ENCODE measurements around the gene ZNF217. TPM values are rescaled to one million over a fixed set of nuclear protein-coding genes. Genes with fewer than 3 reads are reported as not detected.
"Not testable (repeated sequence)": the region's sequence is repeated elsewhere in the genome, so short reads cannot be mapped to it uniquely, and the experiment has no call there.

The ZNF217 gene
- total and polyA plus RNA-seq, 2 donors (not counting 1 experiment from before 2014, with no cell fraction given), result 15.5 to 92.6 TPM

- intact Hi-C loops (cut with micrococcal nuclease), result loop anchor here (5.0 kb wide), 1 partner anchor 39 kb away; no protein-coding TSS in a partner anchor
- POLR2A ChIA-PET, result interaction anchor here (1.0 kb wide), 1 partner anchor 11 kb away, joined by 5 read pairs; no protein-coding TSS in a partner anchor
- Histone ChIP-seq H3K27ac (ENCODE audit: low read length in 2 of 2) (no peak overlapping the region), H4K20me1 (ENCODE audit: control insufficient read depth, insufficient read depth, low read length, poor library complexity, severe bottlenecking) (no peaks in the 10 kb centered on the region), H3K79me2 (ENCODE audit: control insufficient read depth, insufficient read depth, low read length) (no peaks in the 10 kb centered on the region), H2AFZ (ENCODE audit: insufficient read depth, low read depth, low read length, poor library complexity, severe bottlenecking) (no peak overlapping the region), H3K4me1 (ENCODE audit: control insufficient read depth in 2 of 2, insufficient read depth in 2 of 2, low read length in 2 of 2) (peaks cover 27 to 37% of the 10 kb centered on the region in 2 donors), H3K9me3 (ENCODE audit: control extremely low read depth in 1 of 3, control insufficient read depth in 2 of 3, insufficient read depth in 1 of 3, low read length in 2 of 3) (no peaks in the 10 kb centered on the region), H3K36me3 (replicated peaks in 1 of 2; ENCODE audit: control extremely low read depth in 1 of 2, control insufficient read depth in 1 of 2, extremely low read depth in 1 of 2, insufficient read depth in 2 of 2, low read length in 1 of 2) (no peaks in the 10 kb centered on the region), H3K27me3 (replicated peaks in 1 of 4; ENCODE audit: control extremely low read depth in 1 of 4, control insufficient read depth in 3 of 4, insufficient read depth in 4 of 4, low read length in 3 of 4) (no peaks in the 10 kb centered on the region), H3K4me3 (ENCODE audit: control extremely low read depth in 1 of 5, extremely low read depth in 1 of 5, insufficient read depth in 1 of 5, low read depth in 2 of 5, low read length in 4 of 5) (no peak overlapping the region), H3K9ac (ENCODE audit: low read length) (no peak overlapping the region), H3K4me2 (replicated peaks; ENCODE audit: low read depth, low read length, poor library complexity, severe bottlenecking) (no peak overlapping the region)
- DNase-seq, result no peak
- no CpG with 5 or more reads among the region's 2 CpGs for WGBS (ENCODE audit: insufficient coverage)
- CTCF ChIA-PET, result no interaction called here
- Mint-ChIP-seq H3K9me3 (ENCODE audit: insufficient read depth) (no peaks in the 10 kb centered on the region), H3K27me3 (no peaks in the 10 kb centered on the region), H3K4me1 (peaks cover 44% of the 10 kb centered on the region), H3K4me3 (no peak overlapping the region), H3K27ac (peak overlapping the region; percentile 10)
- no peak for ATAC-seq (ENCODE audit: low read depth)
- TF ChIP-seq, protein P1, sequence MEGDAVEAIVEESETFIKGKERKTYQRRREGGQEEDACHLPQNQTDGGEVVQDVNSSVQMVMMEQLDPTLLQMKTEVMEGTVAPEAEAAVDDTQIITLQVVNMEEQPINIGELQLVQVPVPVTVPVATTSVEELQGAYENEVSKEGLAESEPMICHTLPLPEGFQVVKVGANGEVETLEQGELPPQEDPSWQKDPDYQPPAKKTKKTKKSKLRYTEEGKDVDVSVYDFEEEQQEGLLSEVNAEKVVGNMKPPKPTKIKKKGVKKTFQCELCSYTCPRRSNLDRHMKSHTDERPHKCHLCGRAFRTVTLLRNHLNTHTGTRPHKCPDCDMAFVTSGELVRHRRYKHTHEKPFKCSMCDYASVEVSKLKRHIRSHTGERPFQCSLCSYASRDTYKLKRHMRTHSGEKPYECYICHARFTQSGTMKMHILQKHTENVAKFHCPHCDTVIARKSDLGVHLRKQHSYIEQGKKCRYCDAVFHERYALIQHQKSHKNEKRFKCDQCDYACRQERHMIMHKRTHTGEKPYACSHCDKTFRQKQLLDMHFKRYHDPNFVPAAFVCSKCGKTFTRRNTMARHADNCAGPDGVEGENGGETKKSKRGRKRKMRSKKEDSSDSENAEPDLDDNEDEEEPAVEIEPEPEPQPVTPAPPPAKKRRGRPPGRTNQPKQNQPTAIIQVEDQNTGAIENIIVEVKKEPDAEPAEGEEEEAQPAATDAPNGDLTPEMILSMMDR (IDR thresholded peaks at IDR 0.05), result no peak
- no peak for TF ChIP-seq EZH2 (IDR thresholded peaks at IDR 0.05; ENCODE audit: borderline replicate concordance, insufficient read depth, low read depth, low read length, poor library complexity, severe bottlenecking)
Observed at GRCh38 chr20:53626584-53626983, 32.9 kb upstream of the ZNF217 start.

DNA sequence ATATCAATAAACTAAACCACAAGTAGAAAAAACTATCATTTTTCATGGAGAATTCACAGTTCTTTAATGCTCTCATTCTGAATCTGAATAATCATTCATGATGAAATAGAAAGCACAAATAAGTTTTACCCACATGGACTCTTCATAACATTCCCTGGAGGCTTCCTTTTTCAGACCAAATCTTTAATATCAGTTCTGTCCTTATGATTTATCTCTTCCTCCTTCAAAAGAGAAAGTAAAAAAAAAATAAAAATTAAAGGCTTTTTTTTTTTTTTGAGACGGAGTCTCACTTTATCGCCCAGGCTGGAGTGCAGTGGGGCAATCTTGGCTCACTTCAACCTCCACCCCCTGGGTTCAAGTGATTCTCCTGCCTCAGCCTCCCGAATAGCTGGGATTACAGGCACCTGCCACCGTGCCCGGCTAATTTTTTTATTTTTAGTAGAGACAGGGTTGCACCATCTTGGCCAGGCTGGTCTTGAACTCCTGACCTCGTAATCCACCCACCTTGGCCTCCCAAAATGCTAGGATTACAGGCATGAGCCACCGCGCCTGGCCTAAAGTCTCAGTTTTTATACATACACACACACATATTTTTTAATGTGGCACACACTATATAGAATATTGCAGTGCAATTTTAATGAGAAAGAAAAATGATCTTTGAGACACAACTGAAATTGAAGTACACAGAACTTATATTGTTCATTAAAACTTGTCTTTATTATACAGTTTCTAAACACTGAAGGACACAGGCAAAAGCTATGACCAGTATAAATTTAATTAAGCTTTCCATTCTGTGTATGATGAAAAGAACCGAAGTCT lies 31.9 kb upstream of the ZNF217 start:
- Histone ChIP-seq H3K27ac (ENCODE audit: low read length in 2 of 2) (no peak overlapping the region), H2AFZ (ENCODE audit: insufficient read depth, low read depth, low read length, poor library complexity, severe bottlenecking) (no peak overlapping the region), H3K4me1 (ENCODE audit: control insufficient read depth in 2 of 2, insufficient read depth in 2 of 2, low read length in 2 of 2) (peaks cover 36 to 47% of the 10 kb centered on the region in 2 donors), H3K36me3 (replicated peaks in 1 of 2; ENCODE audit: control extremely low read depth in 1 of 2, control insufficient read depth in 1 of 2, extremely low read depth in 1 of 2, insufficient read depth in 2 of 2, low read length in 1 of 2) (no peaks in the 10 kb centered on the region), H3K4me3 (ENCODE audit: control extremely low read depth in 1 of 5, extremely low read depth in 1 of 5, insufficient read depth in 1 of 5, low read depth in 2 of 5, low read length in 4 of 5) (no peak overlapping the region), H3K9ac (ENCODE audit: low read length) (no peak overlapping the region), H3K4me2 (replicated peaks; ENCODE audit: low read depth, low read length, poor library complexity, severe bottlenecking) (no peak overlapping the region), H4K20me1 (ENCODE audit: control insufficient read depth, insufficient read depth, low read length, poor library complexity, severe bottlenecking) (no peaks in the 10 kb centered on the region), H3K27me3 (replicated peaks in 1 of 4; ENCODE audit: control extremely low read depth in 1 of 4, control insufficient read depth in 3 of 4, insufficient read depth in 4 of 4, low read length in 3 of 4) (no peaks in the 10 kb centered on the region), H3K79me2 (ENCODE audit: control insufficient read depth, insufficient read depth, low read length) (no peaks in the 10 kb centered on the region), H3K9me3 (ENCODE audit: control extremely low read depth in 1 of 3, control insufficient read depth in 2 of 3, insufficient read depth in 1 of 3, low read length in 2 of 3) (no peaks in the 10 kb centered on the region)
- ATAC-seq (ENCODE audit: low read depth) (no peak), DNase-seq (no peak)
- ChIA-PET CTCF (interaction anchor here (2.5 kb wide), 1 partner anchor 10 kb away, joined by 6 read pairs; no protein-coding TSS in a partner anchor), POLR2A (interaction anchor here (1.0 kb wide), 1 partner anchor 12 kb away, joined by 5 read pairs; no protein-coding TSS in a partner anchor)
- H3K4me3 Mint-ChIP-seq, result no peak overlapping the region
- H3K4me1 Mint-ChIP-seq, result peaks cover 50% of the 10 kb centered on the region
- TF ChIP-seq EZH2 (IDR thresholded peaks at IDR 0.05; ENCODE audit: borderline replicate concordance, insufficient read depth, low read depth, low read length, poor library complexity, severe bottlenecking), result no peak
- TF ChIP-seq, protein P1 (IDR thresholded peaks at IDR 0.05), result no peak
- no peaks in the 10 kb centered on the region for H3K27me3 Mint-ChIP-seq
- intact Hi-C loops (cut with micrococcal nuclease), result loop anchor here (5.0 kb wide), 1 partner anchor 38 kb away; no protein-coding TSS in a partner anchor
- no peaks in the 10 kb centered on the region for H3K9me3 Mint-ChIP-seq (ENCODE audit: insufficient read depth)
- H3K27ac Mint-ChIP-seq, result no peak overlapping the region
- WGBS (ENCODE audit: insufficient coverage), result no CpG with 5 or more reads among the region's 9 CpGs

GRCh38 chr20:53624927-53625250 lies 31.2 kb upstream of the ZNF217 start:
- ChIA-PET POLR2A (interaction anchor here (0.6 kb wide), 1 partner anchor 289 kb away, joined by 3 read pairs; no protein-coding TSS in a partner anchor), CTCF (interaction anchor here (1.2 to 2.5 kb wide), 3 partner anchors 10 to 46 kb away, joined by 3 to 6 read pairs (median 3); no protein-coding TSS in a partner anchor)
- not testable (repeated sequence) for H3K27ac Mint-ChIP-seq; H3K9me3 Mint-ChIP-seq (ENCODE audit: insufficient read depth); ATAC-seq (ENCODE audit: low read depth); H4K20me1 ChIP-seq (ENCODE audit: control insufficient read depth, insufficient read depth, low read length, poor library complexity, severe bottlenecking); H3K4me3 ChIP-seq (ENCODE audit: control extremely low read depth in 1 of 5, extremely low read depth in 1 of 5, insufficient read depth in 1 of 5, low read depth in 2 of 5, low read length in 4 of 5); H3K79me2 ChIP-seq (ENCODE audit: control insufficient read depth, insufficient read depth, low read length); H3K4me2 ChIP-seq (replicated peaks; ENCODE audit: low read depth, low read length, poor library complexity, severe bottlenecking); H2AFZ ChIP-seq (ENCODE audit: insufficient read depth, low read depth, low read length, poor library complexity, severe bottlenecking); H3K36me3 ChIP-seq (replicated peaks in 1 of 2; ENCODE audit: control extremely low read depth in 1 of 2, control insufficient read depth in 1 of 2, extremely low read depth in 1 of 2, insufficient read depth in 2 of 2, low read length in 1 of 2); DNase-seq; H3K4me3 Mint-ChIP-seq; H3K27me3 Mint-ChIP-seq; H3K27ac ChIP-seq (ENCODE audit: low read length in 2 of 2); H3K9me3 ChIP-seq (ENCODE audit: control extremely low read depth in 1 of 3, control insufficient read depth in 2 of 3, insufficient read depth in 1 of 3, low read length in 2 of 3); H3K9ac ChIP-seq (ENCODE audit: low read length); H3K27me3 ChIP-seq (replicated peaks in 1 of 4; ENCODE audit: control extremely low read depth in 1 of 4, control insufficient read depth in 3 of 4, insufficient read depth in 4 of 4, low read length in 3 of 4)
- no CpG with 5 or more reads among the region's 7 CpGs for WGBS (ENCODE audit: insufficient coverage)
- intact Hi-C loops (cut with micrococcal nuclease), result loop anchor here (5.0 kb wide), 2 partner anchors 32 to 38 kb away; no protein-coding TSS in a partner anchor
- peaks cover 50% of the 10 kb centered on the region for H3K4me1 Mint-ChIP-seq
- H3K4me1 ChIP-seq (ENCODE audit: control insufficient read depth in 2 of 2, insufficient read depth in 2 of 2, low read length in 2 of 2), result peaks cover 36 to 53% of the 10 kb centered on the region in 2 donors

All from B cell (primary cell).